HepG2 (cell line): Measurements from ENCODE around the gene CRTC2. TPM values are rescaled to one million over a fixed set of nuclear protein-coding genes. Genes with fewer than 3 reads are reported as not detected.

Experiments used
- CHCHD3 ChIP-seq: sonication (generic); formaldehyde crosslinking; IDR thresholded peaks from 2 replicates; pipeline ENCODE4 v1.8.0; 2022; ENCODE audit warnings: mild to moderate bottlenecking, missing genetic modification reagents, moderate library complexity
- HIVEP1 ChIP-seq: sonication (generic); formaldehyde crosslinking; IDR thresholded peaks from 2 replicates; pipeline ENCODE4 v1.4.0; 2020; ENCODE audit warnings: mild to moderate bottlenecking, missing genetic modification reagents
- HMGXB3 ChIP-seq: sonication (generic); formaldehyde crosslinking; IDR thresholded peaks from 2 replicates; pipeline ENCODE4 v1.4.0; 2020; ENCODE audit warnings: missing genetic modification reagents, borderline replicate concordance
- MZF1 ChIP-seq: sonication (generic); formaldehyde crosslinking; IDR thresholded peaks from 2 replicates; pipeline ENCODE4 v1.8.1; 2023; ENCODE audit warnings: mild to moderate bottlenecking, missing genetic modification reagents, borderline replicate concordance
- NFE2L2 ChIP-seq: fragments of 150-350 bp; IDR thresholded peaks from 2 replicates; pipeline ENCODE4 v1.6.1; 2014; ENCODE audit warnings: low read length
- NONO ChIP-seq, 2 experiments: fragments of 450-650 bp in 1 of 2; sonication (generic) in 1 of 2; formaldehyde crosslinking in 1 of 2; IDR thresholded peaks in 1 of 2; conservative IDR thresholded peaks in 1 of 2; 2 replicates each; pipeline versions ENCODE4 v1.6.1 to v1.8.0; 2017 to 2022; ENCODE audit warnings: mild to moderate bottlenecking in 1 of 2, missing genetic modification reagents in 1 of 2, moderate library complexity in 1 of 2
- SMYD3 ChIP-seq: sonication (generic); formaldehyde crosslinking; IDR thresholded peaks from 2 replicates; pipeline ENCODE4 v1.8.1; 2023; ENCODE audit warnings: mild to moderate bottlenecking, missing genetic modification reagents
- THRA ChIP-seq: sonication (generic); formaldehyde crosslinking; IDR thresholded peaks from 2 replicates; pipeline ENCODE4 v1.4.0; 2020; ENCODE audit warnings: missing genetic modification reagents, borderline replicate concordance
- XRCC5 ChIP-seq: fragments of 200-400 bp; formaldehyde crosslinking; optimal IDR thresholded peaks from 2 replicates; pipeline ENCODE3; 2017; ENCODE audit warnings: mild to moderate bottlenecking, low read length
- ZKSCAN8 ChIP-seq: IDR thresholded peaks from 2 replicates; pipeline ENCODE4 v1.6.1; 2016; ENCODE audit warnings: borderline replicate concordance, missing genetic modification reagents, missing compliant biosample characterization
- ZNF615 ChIP-seq: sonication (generic); formaldehyde crosslinking; IDR thresholded peaks from 2 replicates; pipeline ENCODE4 v1.5.0; 2020; ENCODE audit warnings: mild to moderate bottlenecking, missing genetic modification reagents, borderline replicate concordance
- ZNF7 ChIP-seq: IDR thresholded peaks from 2 replicates; pipeline ENCODE4 v1.6.1; 2016; ENCODE audit warnings: missing biosample characterization, missing genetic modification reagents
- ZNF878 ChIP-seq: sonication (generic); formaldehyde crosslinking; IDR thresholded peaks from 2 replicates; pipeline ENCODE4 v1.8.1; 2023; ENCODE audit warnings: mild to moderate bottlenecking, missing genetic modification reagents, moderate library complexity
- polyA plus RNA-seq, 8 experiments: library from polyadenylated mRNA; depleted of rRNA in 3 of 8; stranded (reverse) in 7 of 8; unstranded in 1 of 8; fragments of >200 nt; fragmentation: Illumina TruSeq in 4 of 8; extraction: Trizol in 4 of 8; gene quantifications; 2 replicates each; pipeline versions ENCODE4 v1.2.1 to v1.2.3, GENCODE V29; 2011 to 2016; ENCODE audit warnings: low read depth in 4 of 8, missing spikeins in 1 of 8, mixed read lengths in 1 of 8; ENCODE audit not compliant: insufficient read depth in 1 of 8
- total RNA-seq, 5 experiments: library from RNA; depleted of rRNA; stranded (reverse); fragments of >200 nt; fragmentation: Illumina TruSeq; extraction: Trizol; gene quantifications; 2 replicates each; pipeline ENCODE4 v1.2.3, GENCODE V29; 2016; ENCODE audit warnings: low read depth in 1 of 5
- TF ChIP-seq, protein P1 (sequence below): sonication (generic); formaldehyde crosslinking; conservative IDR thresholded peaks from 2 replicates; pipeline ENCODE4 v1.8.1; 2023; ENCODE audit warnings: missing genetic modification reagents

Gene CRTC2
- total and polyA plus RNA-seq, 2 of the 13 experiments (the other 11 are each of a cell fraction or from before 2014, with no cell fraction given), result 6.1 to 26.7 TPM

DNA sequence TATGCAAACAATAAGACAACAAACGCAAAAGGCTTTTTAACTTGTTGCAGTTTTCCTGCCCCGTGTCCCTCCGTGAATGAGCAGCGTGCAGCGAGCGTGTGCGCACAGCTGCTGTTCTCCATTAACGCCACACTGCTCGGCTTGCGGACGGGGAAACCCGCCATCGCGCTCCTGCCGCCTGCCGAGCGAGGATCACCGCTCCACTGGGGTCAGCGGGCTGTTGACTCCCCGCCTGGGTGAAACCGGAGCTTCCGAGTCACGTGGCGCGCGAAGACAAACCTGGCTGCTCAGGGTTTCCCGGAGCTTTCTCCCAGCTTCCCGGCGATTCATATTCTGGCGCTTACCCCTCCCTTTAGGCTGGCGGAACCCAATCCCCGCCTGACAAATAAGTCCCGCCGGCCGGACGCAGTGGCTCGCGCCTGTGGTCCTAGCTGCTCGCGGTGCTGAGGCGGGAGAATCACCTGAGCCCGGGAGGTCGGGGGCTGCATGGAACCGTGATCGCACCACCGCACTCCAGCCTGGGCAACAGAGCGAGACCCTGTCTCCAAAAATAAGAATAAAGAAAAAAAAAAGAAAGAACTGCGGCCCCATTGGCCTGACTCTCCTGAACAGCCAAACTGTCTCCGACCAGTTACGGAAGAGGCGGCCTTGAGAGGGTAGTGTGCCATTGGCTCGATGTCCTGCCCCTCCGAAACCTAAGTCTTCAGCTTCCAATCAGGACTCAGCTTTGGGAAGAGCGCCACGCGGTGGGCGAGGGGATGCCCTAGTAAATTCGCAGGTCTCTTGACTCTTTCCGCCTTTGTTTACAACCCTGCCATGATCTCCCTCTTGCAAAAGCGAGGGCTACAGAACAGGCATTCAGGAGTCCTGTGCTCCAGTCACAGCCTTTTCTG lies 8.9 kb upstream of the CRTC2 start, which contains the start of gene CREB3L4 (continued):
- TF ChIP-seq HMGXB3 (peak; percentile 65), NFE2L2 (no peak), MZF1 (no peak), ZKSCAN8 (CRISPR knock-in tag) (0 out of 2 replicates have a peak, but pooled peaks have one; percentile 27), CHCHD3 (CRISPR knock-in tag) (0 out of 2 replicates have a peak, but pooled peaks have one; percentile 46), NONO (IDR thresholded peaks at IDR 0.05) (no peak), NONO (CRISPR knock-in tag; conservative IDR thresholded peaks at IDR 0.05) (peak; percentile 80; the same call in 1 of the 2 replicates), ZNF7 (no peak), SMYD3 (CRISPR knock-in tag) (peak; percentile 62), ZNF878 (CRISPR knock-in tag) (peak; percentile 98), HIVEP1 (CRISPR knock-in tag) (peak; percentile 96), THRA (peak; percentile 58), XRCC5 (peak; percentile 12), ZNF615 (no peak)
- TF ChIP-seq, protein P1, sequence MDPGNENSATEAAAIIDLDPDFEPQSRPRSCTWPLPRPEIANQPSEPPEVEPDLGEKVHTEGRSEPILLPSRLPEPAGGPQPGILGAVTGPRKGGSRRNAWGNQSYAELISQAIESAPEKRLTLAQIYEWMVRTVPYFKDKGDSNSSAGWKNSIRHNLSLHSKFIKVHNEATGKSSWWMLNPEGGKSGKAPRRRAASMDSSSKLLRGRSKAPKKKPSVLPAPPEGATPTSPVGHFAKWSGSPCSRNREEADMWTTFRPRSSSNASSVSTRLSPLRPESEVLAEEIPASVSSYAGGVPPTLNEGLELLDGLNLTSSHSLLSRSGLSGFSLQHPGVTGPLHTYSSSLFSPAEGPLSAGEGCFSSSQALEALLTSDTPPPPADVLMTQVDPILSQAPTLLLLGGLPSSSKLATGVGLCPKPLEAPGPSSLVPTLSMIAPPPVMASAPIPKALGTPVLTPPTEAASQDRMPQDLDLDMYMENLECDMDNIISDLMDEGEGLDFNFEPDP (CRISPR knock-in tag), result no peak
